HEK293 (cell line): Measurements from ENCODE around the gene STARD8.

ENCODE experiments used
- EGR2 ChIP-seq: fragments of 450-650 bp; formaldehyde crosslinking; IDR thresholded peaks from 2 replicates; pipeline ENCODE4 v1.5.1; 2016; ENCODE audit warnings: low read depth, missing biosample characterization, missing genetic modification characterization
- KLF9 ChIP-seq: fragments of 450-650 bp; formaldehyde crosslinking; IDR thresholded peaks from 2 replicates; pipeline ENCODE4 v1.5.1; 2016; ENCODE audit warnings: missing biosample characterization, missing genetic modification characterization, low read depth
- PRDM2 ChIP-seq: fragments of 450-650 bp; formaldehyde crosslinking; IDR thresholded peaks from 2 replicates; pipeline ENCODE4 v1.5.1; 2016; ENCODE audit warnings: missing biosample characterization, missing genetic modification characterization, borderline replicate concordance
- ZNF398 ChIP-seq: fragments of 450-650 bp; formaldehyde crosslinking; IDR thresholded peaks from 2 replicates; pipeline ENCODE4 v1.5.1; 2017; ENCODE audit warnings: missing biosample characterization, missing genetic modification characterization
- ZNF596 ChIP-seq: fragments of 450-650 bp; IDR thresholded peaks from 2 replicates; pipeline ENCODE4 v1.5.0; 2018; ENCODE audit warnings: missing biosample characterization, mild to moderate bottlenecking, missing genetic modification characterization, moderate library complexity
- ZNF76 ChIP-seq: fragments of 450-650 bp; formaldehyde crosslinking; IDR thresholded peaks from 2 replicates; pipeline ENCODE4; 2016; ENCODE audit warnings: low read depth, missing biosample characterization, missing genetic modification characterization, borderline replicate concordance

DNA sequence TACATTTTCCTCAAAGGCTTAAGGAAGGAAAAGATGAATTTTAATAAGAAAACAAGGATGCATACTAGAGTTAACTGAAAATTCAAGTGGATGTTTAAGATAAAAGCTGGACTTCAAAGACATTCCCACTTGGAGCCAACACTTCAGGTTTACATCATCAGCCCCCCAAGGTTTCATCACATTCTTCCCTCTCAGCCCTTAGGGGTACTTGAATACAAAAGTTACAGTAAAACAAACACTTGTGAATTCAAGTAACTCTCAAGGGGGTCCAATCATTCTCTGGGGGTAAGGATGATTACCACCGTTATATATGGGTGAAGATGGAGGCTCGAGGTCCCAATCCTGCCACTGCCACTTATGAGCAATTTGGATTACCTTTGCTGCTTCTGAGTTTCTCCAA is 36.1 kb downstream of the STARD8 start:
- TF ChIP-seq ZNF596 (tag by site-specific recombination) (no peak), EGR2 (tag by site-specific recombination) (no peak), KLF9 (tag by site-specific recombination) (no peak), ZNF398 (no peak), ZNF76 (tag by site-specific recombination) (no peak), PRDM2 (tag by site-specific recombination) (no peak)
